Measurements from ENCODE around the gene PCED1B. TPM values are rescaled to one million over a fixed set of nuclear protein-coding genes. Genes with fewer than 3 reads are reported as not detected.
"Not testable (repeated sequence)": the region's sequence is repeated elsewhere in the genome, so short reads cannot be mapped to it uniquely, and the experiment has no call there.

The PCED1B gene
- total RNA-seq, 2 experiments from 2014 or later = 133 to 136 TPM

DNA sequence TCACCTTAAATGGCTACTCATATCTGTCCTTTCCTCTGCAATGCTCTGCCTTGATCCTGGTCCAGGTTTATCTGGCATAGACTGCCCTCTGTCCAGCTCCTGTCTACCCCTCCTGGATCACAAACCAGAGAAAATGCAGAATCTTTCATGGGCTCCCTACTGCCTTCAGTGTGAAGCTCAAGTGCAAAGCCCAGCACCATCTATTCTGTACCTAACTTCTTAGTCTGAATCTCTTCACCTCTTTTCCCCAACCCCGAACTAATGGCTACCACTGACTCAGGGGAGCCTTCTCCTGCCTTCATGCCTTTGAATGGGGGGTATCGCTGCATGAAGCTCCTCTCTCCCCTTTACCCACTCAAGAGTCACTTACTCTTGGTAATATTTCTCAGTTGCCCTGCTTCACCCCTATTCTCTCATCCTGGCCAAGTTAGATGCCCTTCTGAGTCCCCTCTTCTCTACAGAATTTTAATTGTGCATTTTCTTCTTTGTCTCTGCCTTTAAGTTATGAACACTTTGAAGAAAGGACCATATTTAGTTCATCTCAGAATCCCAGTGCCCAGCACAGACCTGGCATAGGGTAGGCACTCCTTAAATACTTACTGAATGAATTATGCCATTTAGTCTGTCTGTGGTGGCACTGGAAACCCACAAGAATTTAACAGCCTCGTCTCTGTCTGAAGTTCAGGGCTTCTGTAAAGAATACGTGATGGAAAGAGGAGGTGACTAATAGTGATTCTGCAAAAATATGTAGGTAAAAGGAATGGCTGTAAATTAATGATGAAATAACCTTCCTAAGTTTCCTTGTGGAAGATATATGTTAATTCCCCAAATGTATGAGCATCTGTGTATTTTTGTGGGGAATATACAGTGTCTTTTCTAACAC is 191.6 kb downstream of the PCED1B start:
- Mint-ChIP-seq H3K27ac (peak overlapping the region; percentile 61), H3K4me1 (ENCODE audit: low read depth) (peaks cover 69% of the 10 kb centered on the region), H3K27me3 (no peaks in the 10 kb centered on the region), H3K4me3 (no peak overlapping the region), H3K9me3 (peaks cover 3% of the 10 kb centered on the region), H3K36me3 (no peaks in the 10 kb centered on the region)
- DNase-seq = peak; percentile 30
- ChIA-PET CTCF (interaction anchor here (1.1 to 1.4 kb wide), 3 partner anchors 11 to 127 kb away, joined by 3 read pairs; no protein-coding TSS in a partner anchor), POLR2A (interaction anchor here (1.3 kb wide), 1 partner anchor 53 kb away, joined by 4 read pairs; no protein-coding TSS in a partner anchor)
- intact Hi-C loops (cut with micrococcal nuclease) = loop anchor here (1.0 kb wide), 1 partner anchor 31 kb away; no protein-coding TSS in a partner anchor

DNA sequence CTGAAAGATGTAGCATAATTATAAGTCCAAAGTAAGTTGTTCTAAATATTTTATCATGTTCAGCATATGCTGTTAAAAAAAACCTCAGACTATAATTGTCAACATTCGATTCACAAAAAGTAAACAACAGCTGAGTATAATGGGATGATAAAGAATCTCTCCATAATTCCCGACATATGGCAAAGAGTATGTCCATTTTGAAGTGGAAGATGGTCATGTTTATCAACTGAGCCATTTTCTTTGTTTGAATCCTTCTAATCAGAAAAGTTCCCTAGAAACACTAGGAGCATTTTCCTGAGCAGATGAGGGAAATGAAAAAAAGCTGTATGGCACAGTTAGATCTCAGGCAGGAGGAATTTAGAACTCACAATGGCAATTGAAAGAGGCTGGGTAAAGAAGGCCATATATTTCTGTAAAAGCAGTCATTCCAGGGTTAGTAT is 192.4 kb downstream of the PCED1B start:
- no peak for DNase-seq
- Mint-ChIP-seq H3K4me3 (no peak overlapping the region), H3K27ac (peak overlapping the region; percentile 68), H3K4me1 (ENCODE audit: low read depth) (peaks cover 75% of the 10 kb centered on the region), H3K36me3 (no peaks in the 10 kb centered on the region), H3K9me3 (peaks cover 3% of the 10 kb centered on the region), H3K27me3 (no peaks in the 10 kb centered on the region)
- intact Hi-C loops (cut with micrococcal nuclease) = loop anchor here (1.0 kb wide), 1 partner anchor 30 kb away; no protein-coding TSS in a partner anchor
- ChIA-PET CTCF (interaction anchor here (0.9 to 1.8 kb wide), 3 partner anchors 35 to 75 kb away, joined by 3 to 5 read pairs (median 3); no protein-coding TSS in a partner anchor), POLR2A (interaction anchor here (1.0 to 1.7 kb wide), 3 partner anchors 10 to 56 kb away, joined by 3 to 5 read pairs (median 3); no protein-coding TSS in a partner anchor)

DNA sequence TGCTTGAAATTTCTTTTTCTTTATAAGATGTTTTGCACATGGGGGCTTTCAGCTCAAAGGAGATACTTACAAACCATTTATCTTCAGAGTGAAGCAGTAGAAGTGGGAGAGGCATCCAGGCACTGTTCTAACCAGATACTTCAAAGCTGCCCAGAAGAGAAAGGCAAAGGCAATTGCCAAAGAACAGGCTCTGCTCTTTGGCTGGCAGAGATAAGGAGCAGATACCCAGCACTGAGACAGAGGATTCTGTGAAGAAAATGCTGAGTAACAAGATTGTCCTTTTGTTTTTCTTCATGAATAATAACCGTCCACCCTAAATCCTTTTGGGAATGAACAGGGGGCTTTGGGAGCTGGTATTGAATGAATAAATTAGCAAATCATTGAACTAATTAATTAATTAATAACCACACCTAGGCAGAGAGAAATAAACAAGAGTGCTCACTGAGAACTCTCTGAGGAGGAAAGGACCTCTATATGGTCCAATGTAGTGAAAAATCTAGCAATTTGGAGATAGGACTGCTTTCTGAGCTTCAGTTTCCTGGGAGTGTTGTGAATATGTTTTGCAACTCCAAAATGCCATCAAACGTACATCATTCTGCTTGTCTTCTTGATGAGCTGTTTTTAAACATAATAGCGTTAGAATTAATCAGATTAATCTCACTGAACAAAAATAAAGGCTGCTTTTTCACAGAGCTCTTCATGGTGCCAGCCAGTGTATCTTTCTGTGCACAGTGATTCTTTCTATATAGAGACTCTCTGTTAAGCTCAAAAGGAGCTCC is 193.2 kb downstream of the PCED1B start:
- Mint-ChIP-seq H3K36me3 (no peaks in the 10 kb centered on the region), H3K27me3 (no peaks in the 10 kb centered on the region)
- CTCF ChIA-PET = interaction anchor here (0.7 to 1.8 kb wide), 8 partner anchors 8 to 240 kb away, joined by 3 to 6 read pairs (median 4); no protein-coding TSS in a partner anchor

DNA sequence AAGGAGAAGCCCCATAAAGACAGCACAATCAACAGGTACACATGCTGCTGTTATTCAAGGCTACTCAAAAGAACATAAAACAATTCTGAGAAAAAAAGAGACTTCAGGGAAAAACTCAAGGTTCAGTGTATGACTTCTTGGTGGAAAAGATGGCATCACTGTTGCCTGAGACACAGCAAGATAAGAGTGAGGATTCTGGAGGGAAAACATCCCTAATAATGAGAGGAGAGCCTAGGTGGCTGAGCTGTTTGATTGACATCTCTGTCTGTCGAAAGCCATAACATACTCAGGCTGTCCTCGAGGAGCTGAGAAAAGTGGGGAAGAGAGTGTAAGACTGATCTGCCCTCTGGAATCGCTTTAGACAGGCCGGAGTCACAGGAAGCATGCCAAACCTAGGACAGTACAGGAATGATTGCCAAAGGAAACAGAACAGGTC is 193.8 kb downstream of the PCED1B start:
- no peak for DNase-seq
- Mint-ChIP-seq H3K27ac (no peak overlapping the region), H3K4me3 (no peak overlapping the region), H3K36me3 (no peaks in the 10 kb centered on the region), H3K9me3 (peaks cover 3% of the 10 kb centered on the region), H3K4me1 (ENCODE audit: low read depth) (peaks cover 85% of the 10 kb centered on the region), H3K27me3 (no peaks in the 10 kb centered on the region)
- intact Hi-C loops (cut with micrococcal nuclease) = no loop called here
- ChIA-PET CTCF (interaction anchor here (0.7 to 1.8 kb wide), 6 partner anchors 9 to 241 kb away, joined by 3 to 6 read pairs (median 4); no protein-coding TSS in a partner anchor), POLR2A (interaction anchor here (1.3 to 1.7 kb wide), 2 partner anchors 9 to 57 kb away, joined by 3 to 5 read pairs; no protein-coding TSS in a partner anchor)

More for the DNA sequence above, 193.2 kb downstream of the PCED1B start:
- intact Hi-C loops (cut with micrococcal nuclease) = no loop called here
- H3K9me3 Mint-ChIP-seq = peaks cover 3% of the 10 kb centered on the region
- POLR2A ChIA-PET = interaction anchor here (1.0 to 1.7 kb wide), 3 partner anchors 9 to 56 kb away, joined by 3 to 5 read pairs (median 3); no protein-coding TSS in a partner anchor
- DNase-seq = no peak
- no peak overlapping the region for H3K4me3 Mint-ChIP-seq
- H3K27ac Mint-ChIP-seq = peak overlapping the region; percentile 68
- peaks cover 83% of the 10 kb centered on the region for H3K4me1 Mint-ChIP-seq (ENCODE audit: low read depth)

DNA sequence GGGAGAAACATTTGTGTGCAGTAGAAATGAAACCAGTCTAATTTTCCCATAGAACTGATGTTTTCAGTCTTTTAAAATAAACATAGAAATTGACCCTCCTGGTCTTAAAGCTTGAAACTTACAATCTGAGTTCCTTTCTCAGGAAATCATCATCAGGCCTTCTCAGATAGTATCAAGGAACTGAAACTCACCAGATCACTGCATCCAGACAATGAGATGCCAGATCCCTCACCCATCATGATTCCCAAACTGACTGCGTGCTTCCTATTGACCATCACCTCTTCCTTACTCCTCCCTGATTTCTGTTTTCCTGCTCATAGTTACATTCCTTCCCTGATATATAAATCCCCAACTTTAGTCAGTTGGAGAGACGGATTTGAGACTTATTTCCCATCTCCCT is 195.3 kb downstream of the PCED1B start:
- peaks cover 83% of the 10 kb centered on the region for H3K4me1 Mint-ChIP-seq (ENCODE audit: low read depth)
- H3K27ac Mint-ChIP-seq = peak overlapping the region; percentile 11
- CTCF ChIA-PET = no interaction called here
- no peaks in the 10 kb centered on the region for H3K27me3 Mint-ChIP-seq
- peak overlapping the region; percentile 20 for H3K4me3 Mint-ChIP-seq
- POLR2A ChIA-PET = no interaction called here
- no peak for DNase-seq
- intact Hi-C loops (cut with micrococcal nuclease) = no loop called here
- H3K36me3 Mint-ChIP-seq = no peaks in the 10 kb centered on the region
- no peaks in the 10 kb centered on the region for H3K9me3 Mint-ChIP-seq

DNA sequence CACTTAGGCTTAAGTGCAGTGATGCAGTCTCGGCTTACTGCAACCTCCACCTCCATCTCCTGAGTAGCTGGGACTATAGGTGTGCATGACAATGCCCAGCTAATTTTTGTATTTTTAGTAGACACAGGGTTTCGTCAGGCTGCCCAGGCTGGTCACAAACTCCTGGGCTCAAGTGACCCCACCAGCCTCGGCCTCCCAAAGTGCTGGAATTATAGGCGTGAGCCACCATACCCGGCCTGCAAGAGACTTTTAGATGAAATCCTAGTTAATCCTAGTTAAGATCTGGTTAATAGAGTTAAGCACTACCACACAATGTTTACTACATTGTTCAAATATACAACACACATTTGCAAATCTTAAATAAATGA is 196.8 kb downstream of the PCED1B start:
- no peaks in the 10 kb centered on the region for H3K27me3 Mint-ChIP-seq
- POLR2A ChIA-PET = interaction anchor here (0.9 to 1.7 kb wide), 5 partner anchors 26 to 197 kb away, joined by 3 to 6 read pairs (median 5); partner anchors contain the start of genes AMIGO2 and PCED1B
- H3K4me3 Mint-ChIP-seq = no peak overlapping the region
- DNase-seq = no peak
- H3K36me3 Mint-ChIP-seq = no peaks in the 10 kb centered on the region
- H3K4me1 Mint-ChIP-seq (ENCODE audit: low read depth) = peaks cover 81% of the 10 kb centered on the region
- no peaks in the 10 kb centered on the region for H3K9me3 Mint-ChIP-seq
- CTCF ChIA-PET = interaction anchor here (0.6 to 1.1 kb wide), 3 partner anchors 51 to 244 kb away, joined by 3 to 4 read pairs (median 3); no protein-coding TSS in a partner anchor
- intact Hi-C loops (cut with micrococcal nuclease) = loop anchor here (1.0 to 2.0 kb wide), 4 partner anchors 31 to 121 kb away; no protein-coding TSS in a partner anchor
- H3K27ac Mint-ChIP-seq = peak overlapping the region; percentile 95

DNA sequence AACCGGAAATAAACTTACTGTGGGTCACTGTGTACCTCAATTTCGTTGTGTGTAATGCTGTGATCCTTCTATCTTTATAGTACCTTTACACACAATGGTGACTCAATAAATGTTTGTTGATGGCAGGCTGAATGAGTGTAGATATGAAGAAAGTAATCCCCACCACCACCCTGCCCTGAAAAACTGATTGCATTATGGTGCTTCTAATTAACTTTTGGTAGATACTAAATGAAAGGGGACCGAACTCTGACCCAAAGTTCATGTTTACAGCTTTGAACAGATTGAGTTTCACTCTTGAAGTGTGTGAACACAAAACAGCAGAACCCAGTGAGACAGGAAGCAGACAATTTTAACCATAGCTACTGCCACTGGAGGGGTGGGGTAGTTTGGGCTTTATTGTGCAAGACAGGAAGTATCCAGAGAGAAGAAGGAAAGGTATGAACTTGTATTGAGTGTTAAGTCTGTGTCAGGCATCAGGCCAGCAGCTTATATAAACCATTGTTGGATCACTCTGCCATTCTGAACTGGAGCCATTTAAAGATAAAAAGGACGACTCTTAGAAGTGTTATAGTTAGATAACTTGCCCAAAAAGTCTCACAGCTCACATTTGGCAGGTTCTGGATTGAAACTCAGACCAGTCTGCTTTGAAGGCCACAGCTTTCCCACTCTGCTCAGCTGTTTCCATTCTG is 197.3 kb downstream of the PCED1B start:
- POLR2A ChIA-PET = interaction anchor here (0.8 to 1.7 kb wide), 6 partner anchors 25 to 197 kb away, joined by 3 to 6 read pairs (median 4); partner anchors contain the start of genes AMIGO2 and PCED1B
- Mint-ChIP-seq H3K4me3 (peak overlapping the region; percentile 33), H3K27me3 (no peaks in the 10 kb centered on the region)

DNA sequence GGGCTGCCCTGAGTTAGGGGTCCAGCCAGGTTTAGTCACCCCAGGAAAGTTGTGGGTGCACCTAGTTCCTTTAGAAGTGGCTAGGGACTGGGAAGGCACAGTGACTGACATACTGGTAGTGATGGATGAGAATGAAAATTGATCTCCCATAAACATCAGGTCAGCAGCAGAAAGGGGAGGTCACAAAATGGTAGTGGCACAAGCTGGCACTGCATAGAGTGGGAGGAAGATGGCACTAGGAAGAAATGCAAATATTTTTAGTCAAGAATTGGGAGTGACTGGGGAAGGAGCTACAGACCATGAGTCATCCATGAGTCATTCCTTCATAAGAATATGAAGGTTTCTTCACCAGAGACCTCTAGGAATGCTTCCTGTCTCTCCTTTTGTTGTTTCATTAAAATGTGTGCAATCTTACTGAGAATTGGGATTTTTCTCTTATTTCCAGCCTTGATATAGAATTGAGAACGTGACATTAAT is 198.6 kb downstream of the PCED1B start:
- H3K27me3 Mint-ChIP-seq = no peaks in the 10 kb centered on the region
- peak overlapping the region; percentile 95 for H3K27ac Mint-ChIP-seq

More for the DNA sequence above, 197.3 kb downstream of the PCED1B start:
- peak; percentile 70 for DNase-seq
- Mint-ChIP-seq H3K27ac (peak overlapping the region; percentile 95), H3K9me3 (no peaks in the 10 kb centered on the region), H3K36me3 (no peaks in the 10 kb centered on the region), H3K4me1 (ENCODE audit: low read depth) (peaks cover 82% of the 10 kb centered on the region)
- CTCF ChIA-PET = interaction anchor here (0.6 to 1.1 kb wide), 3 partner anchors 51 to 244 kb away, joined by 3 to 4 read pairs (median 3); no protein-coding TSS in a partner anchor
- intact Hi-C loops (cut with micrococcal nuclease) = loop anchor here (1.0 to 2.0 kb wide), 4 partner anchors 31 to 120 kb away; no protein-coding TSS in a partner anchor

DNA sequence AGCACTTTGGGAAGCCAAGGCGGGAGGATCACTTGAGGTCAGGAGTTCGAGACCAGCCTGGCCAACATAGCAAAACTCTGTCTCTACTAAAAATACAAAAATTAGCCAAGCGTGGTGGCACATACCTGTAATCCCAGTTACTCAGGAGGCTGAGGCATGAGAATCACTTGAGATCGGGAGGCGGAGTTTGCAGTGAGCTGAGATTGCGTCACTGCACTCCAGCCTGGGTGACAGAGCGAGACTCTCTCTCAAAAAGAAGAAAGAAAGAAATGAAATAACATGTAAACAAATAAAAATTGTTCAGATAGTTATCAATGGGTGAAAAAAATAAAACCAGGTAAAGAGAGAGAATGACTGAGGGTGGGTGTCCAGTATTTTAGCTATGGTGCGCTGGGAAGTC is 200.3 kb downstream of the PCED1B start:
- POLR2A ChIA-PET, H3K27ac Mint-ChIP-seq, CTCF ChIA-PET: not testable (repeated sequence)

More for the DNA sequence above, 198.6 kb downstream of the PCED1B start:
- intact Hi-C loops (cut with micrococcal nuclease) = loop anchor here (2.0 kb wide), 2 partner anchors 59 to 119 kb away; no protein-coding TSS in a partner anchor
- peaks cover 80% of the 10 kb centered on the region for H3K4me1 Mint-ChIP-seq (ENCODE audit: low read depth)
- peak; percentile 43 for DNase-seq
- POLR2A ChIA-PET = interaction anchor here (1.1 to 1.7 kb wide), 3 partner anchors 8 to 66 kb away, joined by 3 to 6 read pairs (median 6); no protein-coding TSS in a partner anchor
- peak overlapping the region; percentile 16 for H3K4me3 Mint-ChIP-seq
- H3K36me3 Mint-ChIP-seq = no peaks in the 10 kb centered on the region
- CTCF ChIA-PET = interaction anchor here (0.9 to 1.4 kb wide), 2 partner anchors 60 to 120 kb away, joined by 3 read pairs; no protein-coding TSS in a partner anchor
- no peaks in the 10 kb centered on the region for H3K9me3 Mint-ChIP-seq

DNA sequence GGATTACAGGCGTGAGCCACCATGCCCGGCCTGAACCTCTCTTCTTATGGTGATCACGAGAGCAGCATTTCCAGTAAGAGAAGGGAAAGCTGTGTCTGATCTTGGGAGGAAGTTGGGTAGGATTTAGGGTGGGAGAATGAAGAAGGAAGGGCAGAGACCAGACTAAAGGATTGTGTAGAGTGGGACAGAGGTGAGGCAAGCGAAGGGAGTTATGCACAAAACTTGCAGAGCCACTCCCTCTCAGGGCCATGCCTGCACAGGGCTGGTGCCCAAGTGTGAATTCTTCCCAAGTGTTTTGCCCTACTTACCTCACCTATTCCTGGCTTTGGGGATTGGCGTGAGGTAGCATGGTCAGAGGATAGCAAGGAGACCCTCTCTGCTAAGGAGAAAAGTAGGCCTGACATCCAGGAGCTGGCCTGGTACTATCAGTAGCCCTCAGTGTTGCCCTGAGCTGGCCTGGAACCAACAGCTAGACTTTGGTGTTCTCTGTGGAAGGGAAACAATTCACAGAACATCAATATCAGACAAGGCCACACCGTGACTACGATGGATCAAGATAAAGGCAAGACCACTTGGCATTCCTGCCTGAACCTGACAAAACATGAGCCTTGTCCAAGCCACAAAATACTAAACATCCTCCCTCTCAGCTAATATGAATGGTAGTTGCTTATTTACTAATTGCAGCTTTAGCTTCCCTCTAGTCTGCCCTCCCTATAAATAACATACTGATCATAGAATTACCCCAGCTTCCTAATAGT is 201.3 kb downstream of the PCED1B start:
- intact Hi-C loops (cut with micrococcal nuclease) = loop anchor here (1.0 kb wide), 2 partner anchors 76 to 81 kb away; no protein-coding TSS in a partner anchor
- ChIA-PET POLR2A (interaction anchor here (0.9 to 1.4 kb wide), 2 partner anchors 8 to 106 kb away, joined by 3 to 5 read pairs; no protein-coding TSS in a partner anchor), CTCF (interaction anchor here (1.2 to 1.4 kb wide), 3 partner anchors 117 to 371 kb away, joined by 3 to 5 read pairs (median 5); no protein-coding TSS in a partner anchor)
- Mint-ChIP-seq H3K27me3 (no peaks in the 10 kb centered on the region), H3K4me1 (ENCODE audit: low read depth) (peaks cover 61% of the 10 kb centered on the region), H3K4me3 (no peak overlapping the region), H3K9me3 (no peaks in the 10 kb centered on the region), H3K36me3 (no peaks in the 10 kb centered on the region), H3K27ac (peak overlapping the region; percentile 72)
- DNase-seq = no peak

More for the DNA sequence above, 200.3 kb downstream of the PCED1B start:
- intact Hi-C loops (cut with micrococcal nuclease); H3K9me3 Mint-ChIP-seq; H3K27me3 Mint-ChIP-seq; H3K4me3 Mint-ChIP-seq; DNase-seq; H3K36me3 Mint-ChIP-seq: not testable (repeated sequence)
- peaks cover 69% of the 10 kb centered on the region for H3K4me1 Mint-ChIP-seq (ENCODE audit: low read depth)

All from activated CD4-positive, alpha-beta memory T cell treated with anti-CD3 and anti-CD28 coated beads for 36 hours (primary cell).